Measurements from ENCODE around the gene MCF2L2. TPM values are rescaled to one million over a fixed set of nuclear protein-coding genes. Genes with fewer than 3 reads are reported as not detected.

MCF2L2 gene
- total and polyA plus RNA-seq, 2 donors (not counting 3 experiments of a cell fraction or from before 2014, with no cell fraction given): 0.15 to 1.1 TPM

GRCh38 chr3:183315739-183316138 lies 112.7 kb downstream of the MCF2L2 start:
- Histone ChIP-seq H2AFZ (ENCODE audit: low read depth, low read length) (no peak overlapping the region), H3K27ac (ENCODE audit: insufficient read depth, low read depth, low read length) (no peak overlapping the region), H3K36me3 (ENCODE audit: control insufficient read depth in 2 of 2, extremely low read depth in 1 of 2, insufficient read depth in 2 of 2, low read length in 2 of 2) (no peaks in the 10 kb centered on the region), H3K27me3 (ENCODE audit: control insufficient read depth in 2 of 2, insufficient read depth in 2 of 2, low read length in 2 of 2) (no peaks in the 10 kb centered on the region), H3K4me2 (ENCODE audit: insufficient read depth, low read length) (no peak overlapping the region), H3K4me3 (replicated peaks in 1 of 3; ENCODE audit: insufficient read depth in 1 of 3, low read depth in 1 of 3, low read length in 3 of 3) (no peak overlapping the region), H3K79me2 (ENCODE audit: control insufficient read depth, insufficient read depth, low read length) (no peaks in the 10 kb centered on the region), H3K9ac (replicated peaks; ENCODE audit: extremely low read depth, insufficient read depth, low read length) (no peak overlapping the region), H4K20me1 (replicated peaks; ENCODE audit: control insufficient read depth, extremely low read depth, insufficient read depth, low read length) (no peaks in the 10 kb centered on the region), H3K9me1 (replicated peaks; ENCODE audit: control insufficient read depth, extremely low read depth, insufficient read depth, low read length) (no peaks in the 10 kb centered on the region), H3K4me1 (ENCODE audit: control insufficient read depth, extremely low read depth, insufficient read depth, low read length) (no peaks in the 10 kb centered on the region), H3K9me3 (replicated peaks; ENCODE audit: control insufficient read depth, insufficient read depth, low read length) (no peaks in the 10 kb centered on the region)
- TF ChIP-seq MAX (IDR thresholded peaks at IDR 0.05; ENCODE audit: insufficient read depth, insufficient read length): no peak
- TF ChIP-seq EZH2 (IDR thresholded peaks at IDR 0.05; ENCODE audit: borderline replicate concordance, low read depth, low read length, severe bottlenecking): no peak
- TF ChIP-seq POLR2AphosphoS5 (IDR thresholded peaks at IDR 0.05; ENCODE audit: insufficient read depth, low read depth, low read length): no peak
- no peak for TF ChIP-seq POLR2A (IDR thresholded peaks at IDR 0.05; ENCODE audit: low read depth, low read length)
- no peak for TF ChIP-seq GATA2 (IDR thresholded peaks at IDR 0.05; ENCODE audit: insufficient read depth, insufficient read length, low read depth, low read length)
- no peak for TF ChIP-seq MYC (IDR thresholded peaks at IDR 0.05; ENCODE audit: low read depth, low read length)
- POLR2A ChIA-PET: no interaction called here
- DNase-seq (ENCODE audit: low read depth, low spot score): no peak
- no TSS peak for BruUV-seq (replicated peaks)
- dilution Hi-C loops (cut with MboI; ENCODE audit: extremely low pct_ligation_motif_present, low sequenced_read_pairs): no loop called here
- FAIRE-seq: no peak
- CTCF ChIA-PET: interaction anchor here (0.9 kb wide), 1 partner anchor 131 kb away, joined by 3 read pairs; no protein-coding TSS in a partner anchor
- intact Hi-C loops (cut with micrococcal nuclease): no loop called here

- Histone ChIP-seq H3K79me2 (ENCODE audit: control insufficient read depth, insufficient read depth, low read length) (no peaks in the 10 kb centered on the region), H3K4me1 (ENCODE audit: control insufficient read depth, extremely low read depth, insufficient read depth, low read length) (no peaks in the 10 kb centered on the region), H2AFZ (ENCODE audit: low read depth, low read length) (no peak overlapping the region), H3K9ac (replicated peaks; ENCODE audit: extremely low read depth, insufficient read depth, low read length) (no peak overlapping the region), H3K4me3 (replicated peaks in 1 of 3; ENCODE audit: insufficient read depth in 1 of 3, low read depth in 1 of 3, low read length in 3 of 3) (no peak overlapping the region), H3K9me1 (replicated peaks; ENCODE audit: control insufficient read depth, extremely low read depth, insufficient read depth, low read length) (no peaks in the 10 kb centered on the region), H3K4me2 (ENCODE audit: insufficient read depth, low read length) (no peak overlapping the region), H3K9me3 (replicated peaks; ENCODE audit: control insufficient read depth, insufficient read depth, low read length) (no peaks in the 10 kb centered on the region), H4K20me1 (replicated peaks; ENCODE audit: control insufficient read depth, extremely low read depth, insufficient read depth, low read length) (no peaks in the 10 kb centered on the region), H3K27ac (ENCODE audit: insufficient read depth, low read depth, low read length) (no peak overlapping the region), H3K36me3 (ENCODE audit: control insufficient read depth in 2 of 2, extremely low read depth in 1 of 2, insufficient read depth in 2 of 2, low read length in 2 of 2) (no peaks in the 10 kb centered on the region), H3K27me3 (ENCODE audit: control insufficient read depth in 2 of 2, insufficient read depth in 2 of 2, low read length in 2 of 2) (no peaks in the 10 kb centered on the region)
- BruUV-seq (replicated peaks): no TSS peak
- FAIRE-seq (no peak), DNase-seq (ENCODE audit: low read depth, low spot score) (no peak)
- CTCF ChIA-PET: interaction anchor here (0.8 to 1.5 kb wide), 3 partner anchors 9 to 129 kb away, joined by 3 to 4 read pairs (median 4); no protein-coding TSS in a partner anchor
- TF ChIP-seq GATA2 (IDR thresholded peaks at IDR 0.05; ENCODE audit: insufficient read depth, insufficient read length, low read depth, low read length): no peak
- no peak for TF ChIP-seq POLR2A (IDR thresholded peaks at IDR 0.05; ENCODE audit: low read depth, low read length)
- TF ChIP-seq MAX (IDR thresholded peaks at IDR 0.05; ENCODE audit: insufficient read depth, insufficient read length): no peak
- TF ChIP-seq POLR2AphosphoS5 (IDR thresholded peaks at IDR 0.05; ENCODE audit: insufficient read depth, low read depth, low read length): no peak
- no peak for TF ChIP-seq MYC (IDR thresholded peaks at IDR 0.05; ENCODE audit: low read depth, low read length)
- dilution Hi-C loops (cut with MboI; ENCODE audit: extremely low pct_ligation_motif_present, low sequenced_read_pairs) (no loop called here), intact Hi-C loops (cut with micrococcal nuclease) (no loop called here)
- POLR2A ChIA-PET: no interaction called here
These were observed 114.7 kb downstream of the MCF2L2 start for GRCh38 chr3:183313764-183314163.
